Calu3 (cell line): ENCODE measurements around the gene LMO2. TPM values are rescaled to one million over a fixed set of nuclear protein-coding genes. Genes with fewer than 3 reads are reported as not detected.

Experiments
- BruUV-seq: library from RNA; stranded (reverse); fragments of 400-500 nt; replicated peaks from 2 replicates; lab custom pipeline; 2021; lab: Mats Ljungman, UMichigan
- CTCF ChIA-PET: fragments of 300-600 bp; sonication (Branson Sonifier 250); formaldehyde crosslinking; loops from one replicate; lab custom pipeline; 2022; ENCODE audit warnings: antibody characterized with exemption; lab: Charles Lee
- DNase-seq: peaks from one replicate; pipeline ENCODE4 v3.0.0; 2022
- H3K27ac Mint-ChIP-seq: one replicate; pipeline ENCODE4 v1.8.0; 2022; ENCODE audit warnings: mixed read lengths; ENCODE audit not compliant: unreplicated experiment
- H3K27me3 Mint-ChIP-seq: one replicate; pipeline ENCODE4 v1.8.0; 2022; ENCODE audit warnings: mixed read lengths; ENCODE audit not compliant: unreplicated experiment
- H3K36me3 Mint-ChIP-seq: one replicate; pipeline ENCODE4 v1.8.0; 2022; ENCODE audit warnings: mild to moderate bottlenecking, moderate library complexity, mixed read lengths; ENCODE audit not compliant: insufficient read depth, unreplicated experiment
- H3K4me1 Mint-ChIP-seq: one replicate; pipeline ENCODE4 v1.8.0; 2022; ENCODE audit warnings: mild to moderate bottlenecking, low read depth, mixed read lengths; ENCODE audit not compliant: unreplicated experiment
- H3K4me3 Mint-ChIP-seq: one replicate; pipeline ENCODE4 v1.8.0; 2022; ENCODE audit warnings: mild to moderate bottlenecking, low read depth, moderate library complexity, mixed read lengths; ENCODE audit not compliant: unreplicated experiment
- H3K9me3 Mint-ChIP-seq: one replicate; pipeline ENCODE4 v1.8.0; 2022; ENCODE audit warnings: low read depth, mixed read lengths; ENCODE audit not compliant: unreplicated experiment
- CTCF ChIP-seq: fragments of 200-600 bp; IDR thresholded peaks from one replicate; pipeline ENCODE4 v1.8.0; 2022; ENCODE audit warnings: antibody characterized with exemption; ENCODE audit not compliant: unreplicated experiment
- intact Hi-C: fragments of 100-400 bp; cut with micrococcal nuclease; formaldehyde crosslinking; loops from one replicate; pipeline ENCODE4 v1.10.0; 2022; ENCODE audit not compliant: unreplicated experiment
- total RNA-seq: library from RNA; stranded (reverse); gene quantifications from 2 replicates; pipeline ENCODE4 v1.2.3, GENCODE V29; 2022

The LMO2 gene
- total RNA-seq, 1 experiment from 2014 or later: 0.38 TPM

- Mint-ChIP-seq H3K4me1 (no peaks in the 10 kb centered on the region), H3K36me3 (no peaks in the 10 kb centered on the region), H3K9me3 (no peaks in the 10 kb centered on the region), H3K27ac (no peak overlapping the region), H3K27me3 (peaks cover 67% of the 10 kb centered on the region), H3K4me3 (no peak overlapping the region)
- intact Hi-C loops: no loop called here
- BruUV-seq: no TSS peak
- CTCF ChIA-PET: no interaction called here
- DNase-seq: no peak
- TF ChIP-seq CTCF: no peak
These were observed 7.6 kb upstream of the LMO2 start for GRCh38 chr11:33899400-33900037.

- intact Hi-C loops: no loop called here
- CTCF ChIA-PET: no interaction called here
- no peaks in the 10 kb centered on the region for H3K36me3 Mint-ChIP-seq
- no peak for DNase-seq
- BruUV-seq: no TSS peak
- TF ChIP-seq CTCF: no peak
- H3K4me1 Mint-ChIP-seq: no peaks in the 10 kb centered on the region
- no peak overlapping the region for H3K4me3 Mint-ChIP-seq
- H3K27ac Mint-ChIP-seq: no peak overlapping the region
- no peaks in the 10 kb centered on the region for H3K9me3 Mint-ChIP-seq
- H3K27me3 Mint-ChIP-seq: peaks cover 67% of the 10 kb centered on the region
These were observed 7.1 kb upstream of the LMO2 start for GRCh38 chr11:33898957-33899356.

- Mint-ChIP-seq H3K9me3 (no peaks in the 10 kb centered on the region), H3K36me3 (no peaks in the 10 kb centered on the region), H3K4me3 (no peak overlapping the region), H3K27ac (no peak overlapping the region), H3K27me3 (peaks cover 67% of the 10 kb centered on the region), H3K4me1 (no peaks in the 10 kb centered on the region)
- intact Hi-C loops: no loop called here
- DNase-seq: no peak
- BruUV-seq: no TSS peak
- no peak for TF ChIP-seq CTCF
- CTCF ChIA-PET: interaction anchor here (0.7 kb wide), 1 partner anchor 13 kb away, joined by 4 read pairs; no protein-coding TSS in a partner anchor
These were observed 6.0 kb upstream of the LMO2 start for GRCh38 chr11:33897761-33898375.

GRCh38 chr11:33896911-33897310 is 5.0 kb upstream of the LMO2 start:
- peaks cover 68% of the 10 kb centered on the region for H3K27me3 Mint-ChIP-seq
- no peak overlapping the region for H3K4me3 Mint-ChIP-seq
- no peak overlapping the region for H3K27ac Mint-ChIP-seq
- DNase-seq: no peak
- intact Hi-C loops: no loop called here
- BruUV-seq: no TSS peak
- CTCF ChIA-PET: no interaction called here
- H3K36me3 Mint-ChIP-seq: no peaks in the 10 kb centered on the region
- H3K9me3 Mint-ChIP-seq: no peaks in the 10 kb centered on the region
- no peak for TF ChIP-seq CTCF
- no peaks in the 10 kb centered on the region for H3K4me1 Mint-ChIP-seq
